CD4-positive, alpha-beta T cell treated with Interleukin-6 for 4 hours (primary cell): Measurements from ENCODE around the gene NCS1.

ENCODE experiments used
- DNase-seq: peaks from one replicate; pipeline ENCODE4 v3.0.0-alpha.2; 2020; ENCODE audit warnings: mixed read lengths

Gene NCS1

GRCh38 chr9:130215341-130216119 is 43.3 kb downstream of the NCS1 start:
- DNase-seq = no peak

GRCh38 chr9:130217838-130218237 is 45.6 kb downstream of the NCS1 start:
- no peak for DNase-seq

GRCh38 chr9:130219661-130220096 is 47.5 kb downstream of the NCS1 start:
- no peak for DNase-seq

GRCh38 chr9:130220352-130220751 is 48.1 kb downstream of the NCS1 start:
- DNase-seq = no peak

- DNase-seq = no peak
These were observed 50.6 kb downstream of the NCS1 start for GRCh38 chr9:130222833-130223232.

GRCh38 chr9:130225071-130225470 is 52.9 kb downstream of the NCS1 start:
- no peak for DNase-seq

GRCh38 chr9:130225586-130225985 is 53.4 kb downstream of the NCS1 start:
- DNase-seq = no peak

- no peak for DNase-seq
These were observed 53.9 kb downstream of the NCS1 start for GRCh38 chr9:130226112-130226511.

- no peak for DNase-seq
These were observed 55.6 kb downstream of the NCS1 start for GRCh38 chr9:130227833-130228232.

- no peak for DNase-seq
These were observed 57.6 kb downstream of the NCS1 start for GRCh38 chr9:130229759-130230158.

- no peak for DNase-seq
These were observed 58.4 kb downstream of the NCS1 start for GRCh38 chr9:130230631-130231030.

- no peak for DNase-seq
These were observed 60.8 kb downstream of the NCS1 start for GRCh38 chr9:130232899-130233586.

- DNase-seq = no peak
These were observed 61.4 kb downstream of the NCS1 start for GRCh38 chr9:130233587-130233945.

- DNase-seq = no peak
These were observed 62.4 kb downstream of the NCS1 start for GRCh38 chr9:130234340-130235260.

- DNase-seq = peak; percentile 78
These were observed 63.6 kb downstream of the NCS1 start for GRCh38 chr9:130235558-130236435.

- DNase-seq = no peak
These were observed 64.3 kb downstream of the NCS1 start for GRCh38 chr9:130236436-130236985.

GRCh38 chr9:130237076-130237475 is 64.9 kb downstream of the NCS1 start:
- DNase-seq = no peak

- DNase-seq = no peak
These were observed 65.7 kb downstream of the NCS1 start for GRCh38 chr9:130237763-130238524.

- no peak for DNase-seq
These were observed 67.1 kb downstream of the NCS1 start for GRCh38 chr9:130239363-130239695.

- peak; percentile 14 for DNase-seq
These were observed 67.6 kb downstream of the NCS1 start for GRCh38 chr9:130239741-130240241.
